HG02938 (cell line): Measurements from ENCODE around the gene TRIM29.

Experiments used
- ATAC-seq: cut with Tn5 transposase; IDR thresholded peaks from one replicate; pipeline ENCODE4 v1.9.1; 2021; ENCODE audit warnings: mild to moderate bottlenecking, moderate library complexity; ENCODE audit not compliant: unreplicated experiment

The TRIM29 gene

GRCh38 chr11:120065876-120066275 lies 72.0 kb downstream of the TRIM29 start:
- ATAC-seq = no peak

- no peak for ATAC-seq
Observed at GRCh38 chr11:120065176-120065575, 72.7 kb downstream of the TRIM29 start.

GRCh38 chr11:120064341-120064740 lies 73.6 kb downstream of the TRIM29 start:
- ATAC-seq = no peak

GRCh38 chr11:120063686-120064340 lies 74.1 kb downstream of the TRIM29 start:
- ATAC-seq = no peak

- ATAC-seq = no peak
Observed at GRCh38 chr11:120062561-120062930, 75.4 kb downstream of the TRIM29 start.

- ATAC-seq = no peak
Observed at GRCh38 chr11:120061761-120062560, 76.0 kb downstream of the TRIM29 start.
